ENCODE data around the gene PTPRT. TPM values are rescaled to one million over a fixed set of nuclear protein-coding genes. Genes with fewer than 3 reads are reported as not detected.

The PTPRT gene
- polyA plus RNA-seq, 2 of the 4 experiments (the other 2 are of a cell fraction) = not detected

- Histone ChIP-seq H3K4me2 (no peak overlapping the region), H3K4me3 (no peak overlapping the region), H3K9me3 (no peaks in the 10 kb centered on the region), H3K27ac (no peak overlapping the region), H3K4me1 (no peaks in the 10 kb centered on the region)
- ATAC-seq (no peak), DNase-seq (ENCODE audit: low read depth in 1 of 2, low spot score in 1 of 2) (no peak), FAIRE-seq (no peak)
- TF ChIP-seq ZNF302 (CRISPR knock-in tag; IDR thresholded peaks at IDR 0.05) = no peak
- no peak for TF ChIP-seq CTCF (IDR thresholded peaks at IDR 0.05)
- no peak for TF ChIP-seq GATA3 (IDR thresholded peaks at IDR 0.05; ENCODE audit: borderline replicate concordance)
- no peak for TF ChIP-seq FOSB (CRISPR knock-in tag; IDR thresholded peaks at IDR 0.05)
- TF ChIP-seq ESRRA (IDR thresholded peaks at IDR 0.05; ENCODE audit: borderline replicate concordance, low read length) = no peak
- TF ChIP-seq HOXB5 (CRISPR knock-in tag; IDR thresholded peaks at IDR 0.05) = no peak
- TF ChIP-seq E2F6 (IDR thresholded peaks at IDR 0.05; ENCODE audit: borderline replicate concordance, low read depth) = no peak
- TF ChIP-seq NR3C1 (IDR thresholded peaks at IDR 0.05) = no peak
- TF ChIP-seq MAX (IDR thresholded peaks at IDR 0.05) = no peak
- no peak for TF ChIP-seq CHD4 (IDR thresholded peaks at IDR 0.05; ENCODE audit: borderline replicate concordance)
- TF ChIP-seq TFCP2L1 (CRISPR knock-in tag; IDR thresholded peaks at IDR 0.05) = no peak
- no peak for TF ChIP-seq KDM1A (IDR thresholded peaks at IDR 0.05; ENCODE audit: low read depth)
- TF ChIP-seq ZFP36 (IDR thresholded peaks at IDR 0.05; ENCODE audit: borderline replicate concordance, partially characterized antibody) = no peak
- no peak for TF ChIP-seq RFX5 (IDR thresholded peaks at IDR 0.05)
- TF ChIP-seq EHF (CRISPR knock-in tag; IDR thresholded peaks at IDR 0.05) = no peak
- TF ChIP-seq HDAC2 (IDR thresholded peaks at IDR 0.05) = no peak
- TF ChIP-seq RCOR1 (IDR thresholded peaks at IDR 0.05; ENCODE audit: low read depth, low read length) = no peak
- 0% methylated on average over 2 of the region's 2 CpGs for WGBS (ENCODE audit: missing lambda C conversion rate)
- ChIA-PET CTCF (no interaction called here), POLR2A (no interaction called here)
These were observed 919.2 kb downstream of the PTPRT start for GRCh38 chr20:42270539-42270938.

GRCh38 chr20:42267793-42268384 lies 921.8 kb downstream of the PTPRT start:
- ATAC-seq (no peak), DNase-seq (ENCODE audit: low read depth in 1 of 2, low spot score in 1 of 2) (no peak), FAIRE-seq (no peak)
- H3K4me3 ChIP-seq = no peak overlapping the region
- H3K27ac ChIP-seq = no peak overlapping the region
- TF ChIP-seq EP300 (IDR thresholded peaks at IDR 0.05) (no peak), SREBF2 (IDR thresholded peaks at IDR 0.05) (no peak), RAD21 (conservative IDR thresholded peaks at IDR 0.05 in 1 of 2, IDR thresholded peaks at IDR 0.05 in 1 of 2) (no peak), FOXS1 (CRISPR knock-in tag; IDR thresholded peaks at IDR 0.05) (no peak), HOXB5 (CRISPR knock-in tag; IDR thresholded peaks at IDR 0.05) (no peak), POLR2AphosphoS2 (conservative IDR thresholded peaks at IDR 0.05; ENCODE audit: low read length) (no peak), NPAS2 (CRISPR knock-in tag; IDR thresholded peaks at IDR 0.05; ENCODE audit: borderline replicate concordance) (no peak), GATA3 (IDR thresholded peaks at IDR 0.05; ENCODE audit: borderline replicate concordance) (no peak), EHF (CRISPR knock-in tag; IDR thresholded peaks at IDR 0.05) (no peak), ZFP36 (IDR thresholded peaks at IDR 0.05; ENCODE audit: borderline replicate concordance, partially characterized antibody) (no peak), MAZ (IDR thresholded peaks at IDR 0.05; ENCODE audit: borderline replicate concordance, low read depth, low read length) (no peak)
- H3K4me1 ChIP-seq = no peaks in the 10 kb centered on the region
- H3K4me2 ChIP-seq = no peak overlapping the region
- CTCF ChIA-PET = interaction anchor here (0.6 kb wide), 1 partner anchor 268 kb away, joined by 4 read pairs; no protein-coding TSS in a partner anchor
- no peaks in the 10 kb centered on the region for H3K9me3 ChIP-seq
- WGBS (ENCODE audit: missing lambda C conversion rate) = 2% methylated on average over 4 of the region's 4 CpGs
- POLR2A ChIA-PET = no interaction called here

All from A549 (cell line).